Stimulated activated CD4-positive, alpha-beta T cell treated with anti-CD3 and anti-CD28 coated beads, Interleukin-4, amount 100 ng/mL, for 48 hours (primary cell): ENCODE results near the gene SMIM28.
"Not testable (repeated sequence)": the region's sequence is repeated elsewhere in the genome, so short reads cannot be mapped to it uniquely, and the experiment has no call there.

Source experiments
- DNase-seq, 2 donors: peaks; one replicate each; pipeline ENCODE4 v3.0.0-alpha.2; 2020; ENCODE audit warnings: low read depth in 2 of 2

Gene SMIM28

DNA sequence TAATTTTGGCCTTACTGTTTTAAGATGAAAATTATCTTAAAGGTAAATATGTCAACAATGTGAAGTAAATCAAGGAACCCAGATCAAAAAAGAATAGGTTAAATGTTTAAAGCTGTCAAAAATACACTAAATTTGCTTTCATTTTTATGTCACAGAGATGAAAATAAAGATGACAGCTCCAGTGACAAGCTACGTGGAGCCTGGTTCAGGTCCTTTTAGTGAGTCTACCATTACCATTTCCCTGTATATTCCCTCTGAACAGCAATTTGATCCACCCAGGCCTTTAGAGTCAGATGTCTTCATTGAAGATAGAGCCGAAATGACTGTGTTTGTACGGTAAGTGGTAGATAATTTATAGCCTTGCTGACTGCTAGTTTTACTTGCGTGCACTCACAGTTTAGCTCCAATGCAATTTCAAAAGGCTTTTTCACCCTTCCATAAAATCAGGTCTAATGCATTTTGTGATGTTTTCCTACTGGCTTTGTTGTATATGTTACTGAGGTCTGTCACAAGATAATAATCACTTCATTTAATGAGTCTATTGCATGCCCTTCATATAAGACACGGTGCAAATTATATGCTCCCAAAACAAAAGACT, 28.2 kb downstream of the SMIM28 start:
- no peak for DNase-seq

DNA sequence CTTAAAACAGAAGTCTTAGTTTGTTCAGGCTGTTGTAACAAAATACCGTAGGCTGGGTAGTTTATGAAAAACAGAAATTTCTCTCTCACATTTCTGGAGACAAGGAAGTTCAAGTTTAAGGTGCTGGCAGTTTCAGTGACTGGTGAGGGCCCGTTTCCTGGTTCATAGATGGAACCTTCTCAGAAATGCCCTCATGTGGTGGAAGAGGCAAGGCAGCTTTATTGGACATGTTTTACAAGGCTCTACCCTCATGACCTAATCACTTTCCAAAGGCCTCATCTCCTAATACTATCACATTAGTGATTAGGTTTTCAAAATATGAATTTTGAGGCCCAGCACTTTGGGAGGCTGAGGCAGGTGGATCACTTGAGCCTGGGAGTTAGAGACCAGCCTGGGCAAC, 28.7 kb downstream of the SMIM28 start:
- DNase-seq: no peak

DNA sequence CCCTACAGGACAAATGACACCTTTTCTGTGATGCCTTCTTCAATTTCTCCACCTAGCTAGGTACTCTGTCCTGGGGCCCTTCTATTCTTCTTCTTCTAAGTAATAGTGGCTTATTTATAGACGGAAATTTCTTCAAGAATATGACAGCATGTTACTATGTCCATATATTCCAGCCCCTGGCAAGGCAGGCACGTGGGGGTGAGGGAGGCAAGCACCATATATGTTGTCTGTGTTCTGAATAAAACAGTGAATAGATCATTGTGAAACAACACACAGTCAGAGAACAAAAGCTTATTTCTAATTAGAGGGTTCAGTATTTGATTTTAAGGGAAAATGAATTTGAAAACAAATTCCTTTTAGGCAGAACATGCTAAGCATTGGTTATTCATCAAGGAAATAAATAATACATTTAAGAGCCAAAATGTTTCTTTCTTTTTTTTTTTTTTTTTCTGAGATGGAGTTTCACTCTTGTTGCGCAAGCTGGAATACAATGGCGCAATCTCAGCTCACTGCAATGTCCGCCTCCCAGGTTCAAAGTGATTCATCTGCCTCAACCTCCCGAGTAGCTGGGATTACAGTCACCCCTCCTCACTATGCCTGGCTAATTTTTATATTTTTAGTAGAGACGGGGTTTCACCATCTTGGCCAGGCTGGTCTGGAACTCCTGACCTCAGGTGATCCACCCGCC, 32.5 kb downstream of the SMIM28 start:
- no peak for DNase-seq

DNA sequence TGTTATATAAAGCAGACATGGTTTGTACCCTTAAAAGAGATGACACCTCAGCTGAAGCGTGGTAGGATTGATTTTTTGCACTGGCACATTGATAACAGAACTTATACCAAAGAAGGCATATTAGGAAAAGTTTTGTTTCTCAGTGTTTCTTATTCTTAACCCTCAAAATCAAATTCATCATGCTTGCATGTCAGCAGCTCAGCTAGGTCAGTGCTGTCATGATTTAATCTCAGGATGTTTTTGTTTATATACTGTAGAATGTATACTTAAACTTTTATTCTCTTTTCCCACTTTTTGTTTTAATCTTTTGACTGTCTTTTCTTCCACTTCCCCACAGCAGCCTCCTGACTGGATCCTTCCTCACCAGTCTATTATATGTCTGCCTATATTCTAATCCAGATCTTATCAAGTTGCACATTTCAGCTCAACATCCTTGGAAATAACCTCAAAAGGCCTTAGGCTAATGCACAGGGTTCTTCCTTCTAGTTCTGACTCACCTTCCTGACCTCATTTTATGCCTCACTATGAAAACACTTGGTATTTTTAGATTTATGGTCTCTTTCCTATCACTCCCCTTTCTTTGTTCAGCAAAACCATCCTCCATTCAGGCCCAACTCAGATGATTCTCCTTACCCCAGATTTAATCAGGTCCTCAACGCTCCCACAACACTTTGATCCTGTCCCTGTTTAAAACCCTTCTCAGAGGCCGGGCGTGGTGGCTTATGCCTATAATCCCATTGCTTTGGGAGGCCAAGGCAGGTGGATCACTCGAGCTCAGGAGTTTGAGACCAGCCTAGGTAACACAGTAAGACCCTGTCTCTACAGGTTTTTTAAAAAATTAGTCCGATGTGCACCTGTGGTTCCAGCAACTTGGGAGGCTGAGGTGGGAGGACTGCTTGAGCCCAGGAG, 33.5 kb downstream of the SMIM28 start:
- DNase-seq: no peak

DNA sequence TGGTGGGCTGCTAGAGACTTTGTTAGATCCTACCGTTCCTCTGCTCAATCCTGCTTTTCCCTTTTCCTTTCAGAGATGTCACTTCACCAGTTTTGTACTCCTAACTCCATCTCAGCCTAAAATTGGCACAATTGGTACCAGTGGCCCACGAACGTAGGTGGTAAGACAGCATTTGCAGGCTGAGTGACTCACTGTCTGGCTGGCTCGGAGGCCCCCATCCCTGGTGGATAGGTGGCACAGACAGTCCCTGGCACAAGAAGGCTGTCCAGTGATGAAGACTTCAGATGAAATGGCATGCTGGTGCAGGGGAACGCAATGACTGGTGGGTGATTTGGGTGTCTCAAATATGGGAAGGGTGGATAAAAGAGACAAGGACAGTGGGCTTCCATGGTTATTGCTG, 37.4 kb downstream of the SMIM28 start:
- no peak for DNase-seq

DNA sequence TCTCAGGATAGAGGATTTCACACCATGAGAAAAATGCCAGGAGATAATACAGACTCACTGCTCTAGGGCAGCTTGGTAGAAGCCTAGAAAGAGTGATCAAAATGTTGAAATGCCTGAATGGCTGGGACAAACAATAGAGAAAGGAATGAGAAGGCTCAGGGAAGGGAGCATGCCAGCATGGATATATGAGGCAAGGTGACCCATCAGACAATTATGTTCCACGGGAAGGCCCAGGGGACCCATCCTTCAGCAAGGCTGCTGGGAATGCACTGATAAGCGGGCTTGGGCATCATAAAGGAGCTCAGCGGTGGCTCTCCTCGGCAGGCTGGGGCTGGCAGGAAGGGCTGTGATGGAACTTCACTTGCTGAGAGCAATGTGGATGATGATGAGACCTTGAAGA, 38.5 kb downstream of the SMIM28 start:
- DNase-seq: no peak

DNA sequence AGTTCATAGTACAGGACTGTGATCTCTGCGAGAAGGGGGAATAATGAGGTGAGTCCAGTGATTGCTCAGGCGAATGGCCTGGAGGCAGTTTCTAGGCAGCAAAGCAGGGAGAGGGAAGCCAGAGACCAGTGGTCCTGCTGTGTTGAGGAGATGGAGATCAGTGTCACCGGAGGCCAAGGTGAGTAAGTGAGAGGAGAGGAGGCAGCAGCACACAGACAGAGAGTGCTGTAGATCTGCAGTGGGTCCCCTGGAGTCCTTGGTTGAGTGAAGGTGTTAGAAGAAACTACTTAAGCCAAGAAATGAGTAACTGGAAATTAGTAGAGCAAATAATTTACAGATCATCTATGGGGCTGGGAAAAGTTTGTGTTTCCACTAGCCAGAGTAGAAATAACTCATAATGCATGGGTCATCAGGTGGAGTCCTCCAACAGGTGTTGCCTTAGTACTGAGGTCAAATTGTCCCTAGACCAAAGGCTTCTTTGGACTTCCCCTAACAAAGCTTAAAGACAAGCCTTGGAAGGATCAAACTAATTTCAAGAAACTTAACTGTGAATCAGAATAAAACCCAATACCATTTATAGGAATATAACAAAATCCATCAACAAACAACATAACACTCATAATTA, 39.9 kb downstream of the SMIM28 start:
- no peak for DNase-seq

DNA sequence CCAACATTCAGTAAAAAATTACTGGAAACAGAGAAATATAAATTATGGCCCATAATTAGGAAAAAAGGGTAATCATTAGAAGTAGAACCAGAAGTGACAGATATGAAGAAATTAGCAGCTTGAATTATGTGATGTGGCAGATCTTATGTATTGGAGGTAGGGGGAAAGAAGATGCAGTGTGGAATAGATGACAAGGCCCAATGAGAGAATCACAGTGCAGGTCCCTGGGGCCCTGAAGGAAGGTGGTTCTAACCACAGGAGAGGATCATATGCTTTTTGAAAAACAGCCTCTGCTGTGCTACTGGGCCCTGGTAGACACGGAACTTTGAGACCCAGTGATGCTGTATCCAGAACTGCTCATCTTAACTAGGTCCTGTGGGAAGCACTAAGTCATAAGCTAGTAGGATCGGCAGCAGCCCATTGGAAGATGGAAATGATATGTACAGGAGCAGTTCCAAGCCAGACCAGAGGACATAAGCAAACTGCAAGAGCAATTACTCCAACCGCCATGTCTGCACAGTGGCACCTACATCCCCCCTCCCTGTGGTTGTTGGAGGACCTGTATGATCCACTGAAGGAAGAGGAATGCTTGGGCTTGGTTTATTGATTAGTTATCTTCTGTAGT, 40.5 kb downstream of the SMIM28 start:
- no peak for DNase-seq

DNA sequence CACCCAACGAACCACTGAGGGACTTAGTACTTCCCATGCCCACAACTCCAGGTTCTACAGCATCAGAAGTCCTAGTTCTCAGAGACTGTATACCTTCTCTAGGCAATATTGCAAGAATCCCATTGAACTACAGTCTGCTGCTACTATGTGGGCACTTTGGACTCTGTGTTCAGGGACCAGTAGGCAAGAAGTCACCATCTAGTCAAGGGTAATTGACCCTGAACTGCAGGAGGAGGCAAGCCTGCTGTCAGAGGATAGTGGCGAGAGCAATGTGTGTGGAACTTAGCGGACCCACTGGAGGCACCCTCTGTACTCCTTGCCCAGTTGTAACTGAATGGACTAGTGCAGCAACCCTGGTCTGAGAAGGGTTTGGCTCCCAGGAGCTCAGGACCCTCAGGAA, 42.1 kb downstream of the SMIM28 start:
- DNase-seq: no peak

DNA sequence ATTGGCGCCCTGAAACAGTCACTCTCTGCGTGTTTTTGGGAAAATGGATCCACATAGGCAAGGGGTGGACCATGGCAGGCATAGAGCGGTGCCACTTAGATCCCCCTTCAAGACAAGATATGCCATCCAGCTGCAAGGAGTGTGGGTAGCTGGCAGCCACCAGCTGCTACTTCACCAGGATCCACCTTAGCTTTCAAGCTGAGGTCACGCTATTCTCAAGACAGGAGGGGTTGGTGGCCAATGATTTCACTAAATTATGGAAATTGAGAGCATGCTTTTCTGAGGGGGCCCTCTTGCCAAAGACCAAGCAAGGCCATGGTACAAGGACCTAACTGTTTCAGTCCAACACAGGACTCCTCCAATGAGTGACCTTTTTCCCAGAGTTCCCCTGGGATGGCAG, 42.7 kb downstream of the SMIM28 start:
- DNase-seq: no peak

DNA sequence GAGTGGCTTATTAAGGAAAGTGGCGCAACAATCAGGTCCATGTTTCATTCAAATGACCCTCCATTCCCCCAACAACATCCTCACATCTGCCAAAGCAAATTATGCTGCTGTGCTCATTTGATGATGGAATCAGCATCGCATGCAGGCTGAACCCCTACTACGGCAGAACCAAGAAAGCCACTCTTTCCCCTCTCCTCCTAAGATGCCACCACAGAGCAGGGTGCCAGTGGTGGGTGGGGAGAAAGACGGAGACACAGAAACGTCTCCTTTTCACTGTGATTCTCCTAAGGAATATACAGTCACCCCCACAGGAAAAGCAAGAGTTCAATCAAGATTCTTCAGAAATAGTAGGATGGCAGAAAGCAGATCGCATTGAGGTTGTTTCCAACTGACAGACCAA, 43.4 kb downstream of the SMIM28 start:
- no peak for DNase-seq

DNA sequence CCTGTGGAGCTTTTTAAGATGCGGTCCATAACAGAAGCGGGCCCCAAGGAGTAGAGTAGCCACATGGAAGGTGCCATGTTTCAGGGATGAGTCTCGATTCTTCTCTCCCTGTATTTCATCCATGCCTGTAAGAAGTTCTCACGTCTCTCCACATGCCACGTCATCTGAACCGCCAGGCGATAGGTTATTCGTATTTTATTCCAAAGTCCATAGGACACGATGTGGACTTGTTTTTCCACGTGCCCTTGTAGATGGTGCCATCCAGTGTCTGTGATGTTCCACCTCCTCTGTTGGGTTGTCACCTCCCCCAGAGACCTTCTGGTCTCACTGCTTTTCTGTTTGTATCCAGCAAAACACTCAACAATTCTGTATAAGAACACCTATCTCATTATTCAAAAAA, 43.9 kb downstream of the SMIM28 start:
- no peak for DNase-seq

DNA sequence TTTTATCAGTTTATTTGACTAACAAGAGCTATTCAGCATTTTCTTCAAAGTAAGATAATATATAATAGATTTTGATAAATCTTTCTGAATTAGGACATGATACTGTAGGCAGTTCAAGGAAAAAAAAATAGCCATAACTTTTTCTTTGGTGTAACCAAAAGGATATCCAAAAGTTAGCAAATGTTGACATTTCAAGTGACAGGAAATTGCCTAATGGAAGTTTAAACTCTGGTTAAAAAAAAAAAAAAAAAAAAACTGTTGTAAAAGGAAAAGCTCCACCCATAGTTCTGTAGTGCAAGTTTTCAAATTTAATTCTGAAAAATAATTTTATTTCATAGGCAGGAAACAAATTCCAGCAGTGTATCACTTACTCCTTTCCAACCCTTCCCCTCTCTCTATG, 45.2 kb downstream of the SMIM28 start:
- DNase-seq: no peak

DNA sequence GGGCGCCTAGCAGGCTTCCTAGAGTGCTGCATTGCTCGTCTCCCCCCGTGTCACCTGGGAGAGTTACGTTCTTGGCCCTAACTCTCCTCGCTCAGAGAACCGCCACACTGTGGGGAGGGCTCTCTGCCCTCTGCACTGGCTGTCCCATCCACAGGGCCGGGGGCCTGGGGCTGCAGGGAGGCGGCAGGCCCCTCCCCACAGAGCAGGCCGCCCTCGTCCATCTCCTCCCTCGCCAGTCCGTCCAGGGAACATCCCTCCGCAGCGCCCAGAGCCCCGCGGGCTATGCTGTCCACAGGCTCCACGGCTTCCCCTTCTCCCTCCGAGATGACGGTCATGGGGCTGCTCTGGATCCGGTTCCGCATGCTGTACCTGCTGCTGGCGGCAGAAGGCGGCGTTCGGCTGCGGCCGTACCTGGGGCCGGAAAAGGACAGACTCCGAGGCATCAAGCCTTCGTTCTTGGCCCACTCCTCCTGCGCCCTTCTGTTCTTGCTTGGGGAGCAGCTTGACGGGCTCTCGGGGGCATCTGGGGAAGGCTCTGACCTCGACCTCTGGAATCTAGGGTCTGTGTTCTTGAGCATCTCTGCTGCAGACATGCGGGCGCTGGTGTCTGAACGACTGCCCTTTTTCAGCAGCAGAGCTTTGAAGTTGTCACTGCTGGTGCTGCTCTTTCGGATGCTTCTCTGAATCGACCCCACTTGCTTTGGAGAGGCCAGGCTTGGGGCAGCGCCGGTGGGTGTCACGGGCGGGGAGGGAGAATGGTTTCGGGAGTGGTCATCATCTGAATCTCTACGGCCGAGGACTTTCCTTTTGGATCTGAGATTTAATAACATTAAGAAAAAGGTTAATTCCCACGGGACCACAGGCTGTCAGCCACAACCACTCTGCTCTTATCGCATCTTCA, 46.5 kb downstream of the SMIM28 start:
- DNase-seq: no peak

DNA sequence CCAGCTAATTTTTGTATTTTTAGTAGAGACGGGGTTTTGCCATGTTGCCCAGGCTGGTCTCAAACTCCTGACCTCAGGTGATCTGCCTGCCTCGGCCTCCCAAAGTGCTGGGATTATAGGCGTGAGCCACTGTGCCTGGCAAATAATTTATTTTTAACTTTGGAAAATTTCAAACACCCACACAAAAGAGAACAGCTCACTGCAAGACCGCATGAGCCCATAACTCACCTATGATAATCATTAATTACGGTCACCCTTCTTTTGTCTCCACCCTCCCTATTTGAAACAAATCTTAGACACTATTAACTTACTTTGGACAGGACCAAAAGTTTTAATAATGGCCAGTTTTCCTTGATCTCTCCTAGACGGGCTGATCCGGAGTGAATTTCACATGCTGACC, 47.6 kb downstream of the SMIM28 start:
- not testable (repeated sequence) for DNase-seq

DNA sequence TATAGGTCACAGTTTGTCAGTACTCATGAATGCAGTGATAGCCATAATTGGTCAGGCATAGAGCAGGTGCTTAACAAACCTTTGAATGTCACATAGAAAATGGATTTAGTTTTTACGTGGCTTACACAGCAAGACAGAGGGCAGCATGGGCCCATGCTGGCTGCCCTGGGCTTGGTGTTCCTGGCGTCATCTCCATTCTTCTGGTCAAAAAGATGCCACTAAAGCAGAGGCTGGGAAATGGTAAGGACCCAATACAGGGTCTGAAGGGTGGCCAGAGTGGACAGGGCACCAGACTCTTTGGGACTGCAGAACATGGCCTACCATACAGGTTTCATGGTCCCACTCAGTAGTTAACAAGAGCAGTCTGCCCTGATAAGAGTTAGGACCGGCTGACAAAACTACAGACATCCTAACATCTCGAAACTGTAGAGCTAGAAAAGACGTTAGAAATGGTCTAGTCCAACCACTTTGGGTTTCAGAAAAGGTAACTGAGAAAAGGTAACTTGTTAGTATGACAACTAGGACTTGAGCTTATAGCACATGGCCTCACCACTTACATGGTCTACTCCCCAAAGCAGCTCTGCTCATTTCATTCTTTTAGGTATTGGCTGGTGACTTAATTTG, 48.9 kb downstream of the SMIM28 start:
- DNase-seq: no peak

DNA sequence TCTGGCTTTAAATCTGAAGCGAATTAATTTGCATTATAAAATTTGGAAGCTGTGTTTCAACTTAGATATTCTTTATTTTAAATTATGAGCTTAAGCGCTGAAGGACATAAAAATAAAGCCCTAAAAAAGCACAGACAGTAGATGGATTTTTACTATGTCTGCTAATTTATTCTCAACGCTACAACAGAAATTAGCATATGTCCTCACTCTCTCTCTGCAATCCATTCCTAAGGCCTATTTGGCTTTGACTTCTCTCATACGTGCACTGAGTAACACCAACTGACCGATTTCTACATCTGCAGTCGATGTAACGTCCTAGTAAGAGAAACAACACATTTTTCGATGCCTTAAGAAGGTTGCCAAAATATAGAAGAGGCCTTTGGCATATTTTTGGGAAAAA, 50.0 kb downstream of the SMIM28 start:
- DNase-seq: no peak

DNA sequence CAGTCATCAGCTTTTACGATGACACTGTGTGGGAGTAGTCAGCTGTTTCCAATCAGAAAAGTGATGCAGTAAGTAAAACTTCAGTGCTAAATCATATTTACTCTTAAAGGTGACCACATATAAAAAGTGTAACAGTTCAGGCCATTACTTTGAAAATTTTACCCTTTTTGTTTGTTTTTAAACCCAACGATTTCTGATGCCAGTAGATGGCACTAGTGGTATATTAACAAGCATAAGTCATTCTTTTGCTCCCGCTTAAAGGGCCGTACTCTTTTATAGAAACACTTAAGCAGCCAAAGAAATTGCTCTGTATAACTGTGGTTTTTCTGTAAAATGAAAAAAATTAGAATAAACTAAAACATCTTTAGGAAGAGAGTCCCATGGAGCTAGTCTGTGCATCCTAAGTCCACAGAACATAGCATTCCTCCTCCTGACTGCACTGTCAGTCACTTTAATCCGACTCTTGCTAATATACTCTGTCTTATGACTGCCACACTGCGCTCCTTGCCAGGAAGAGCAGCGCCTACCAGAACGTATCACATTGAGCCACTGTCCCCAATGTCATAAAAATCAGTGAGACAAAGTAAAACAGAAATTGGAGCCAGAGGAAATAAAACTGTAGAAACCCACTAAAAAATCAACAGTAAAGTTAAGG, 51.4 kb downstream of the SMIM28 start:
- DNase-seq: no peak

DNA sequence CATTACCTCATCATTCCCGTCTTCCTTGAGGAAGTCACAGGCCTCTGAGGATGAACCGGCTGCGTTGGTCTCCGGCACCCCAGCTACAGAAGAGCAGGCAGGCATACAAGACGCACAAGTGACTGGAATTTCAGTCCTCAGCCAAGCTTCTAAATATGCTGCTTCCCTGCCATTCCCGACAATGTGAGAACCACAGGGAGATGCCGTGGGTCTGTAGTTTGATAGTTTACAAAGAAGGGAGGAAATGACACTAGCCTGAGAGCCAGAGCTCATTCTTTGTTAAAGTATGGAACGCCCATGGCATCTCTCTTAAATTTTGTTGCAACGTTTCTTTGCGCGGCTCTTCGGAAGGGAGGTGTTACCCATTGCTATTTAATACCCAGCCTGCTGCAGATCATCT, 52.1 kb downstream of the SMIM28 start:
- no peak for DNase-seq
